ENCODE measurements around the gene EXOSC2. TPM values are rescaled to one million over a fixed set of nuclear protein-coding genes. Genes with fewer than 3 reads are reported as not detected.

EXOSC2 gene
- total RNA-seq, 6 experiments from 2014 or later = 27.8 to 36.7 (median 33.8) TPM

GRCh38 chr9:130745829-130746228, 52.2 kb downstream of the EXOSC2 start:
- Mint-ChIP-seq H3K9me3 (peaks cover 4% of the 10 kb centered on the region; the same call in 1 of the 2 replicates), H3K27me3 (ENCODE audit: insufficient read depth) (no peaks in the 10 kb centered on the region; the same call in 1 of the 2 replicates), H3K36me3 (ENCODE audit: low read depth) (peaks cover 14% of the 10 kb centered on the region), H3K4me1 (ENCODE audit: low read depth) (peaks cover 28% of the 10 kb centered on the region), H3K4me3 (no peak overlapping the region), H3K27ac (peak overlapping the region; percentile 25; the same call in 1 of the 2 replicates)
- no peak for DNase-seq
- no peak for TF ChIP-seq CTCF (IDR thresholded peaks at IDR 0.05)

GRCh38 chr9:130746434-130747212, 53.0 kb downstream of the EXOSC2 start:
- Mint-ChIP-seq H3K36me3 (ENCODE audit: low read depth) (peaks cover 6% of the 10 kb centered on the region), H3K27me3 (ENCODE audit: insufficient read depth) (no peaks in the 10 kb centered on the region; the same call in 1 of the 2 replicates), H3K9me3 (peaks cover 4% of the 10 kb centered on the region; the same call in 1 of the 2 replicates), H3K4me1 (ENCODE audit: low read depth) (peaks cover 25% of the 10 kb centered on the region), H3K27ac (no peak overlapping the region), H3K4me3 (no peak overlapping the region)
- no peak for DNase-seq
- no peak for TF ChIP-seq CTCF (IDR thresholded peaks at IDR 0.05)

- TF ChIP-seq CTCF (IDR thresholded peaks at IDR 0.05) = no peak
- H3K4me1 Mint-ChIP-seq (ENCODE audit: low read depth) = peaks cover 15% of the 10 kb centered on the region
These were observed 58.2 kb downstream of the EXOSC2 start for GRCh38 chr9:130751631-130752355.

More at GRCh38 chr9:130751631-130752355, 58.2 kb downstream of the EXOSC2 start:
- Mint-ChIP-seq H3K9me3 (no peaks in the 10 kb centered on the region), H3K4me3 (no peak overlapping the region), H3K27ac (no peak overlapping the region), H3K27me3 (ENCODE audit: insufficient read depth) (no peaks in the 10 kb centered on the region; the same call in 1 of the 2 replicates), H3K36me3 (ENCODE audit: low read depth) (no peaks in the 10 kb centered on the region)
- DNase-seq = no peak

Other genes with a start within 250 kb of the EXOSC2 start
- gene ASS1, start 248.8 kb upstream of the EXOSC2 start, total RNA-seq (2021; fragmentation: NEBNext Ultra II Directional; extraction: Animal tissue kit (Norgen Biotek cat#: 25700)) = 100 to 1,000 TPM in 1 of 6 experiments, 10 to 100 TPM in 5; 48.6 to 103 (median 53.7) TPM
- gene FUBP3, start 114.2 kb upstream of the EXOSC2 start, total RNA-seq (2021; fragmentation: NEBNext Ultra II Directional; extraction: Animal tissue kit (Norgen Biotek cat#: 25700)) = 10 to 100 TPM; 60.6 to 65.9 (median 63.1) TPM
- under 1 TPM in 3 of 6 experiments, not detected in 3; 0.10 to 0.17 (median 0.12) TPM for gene PRDM12, start 29.2 kb upstream of the EXOSC2 start, total RNA-seq (2021; fragmentation: NEBNext Ultra II Directional; extraction: Animal tissue kit (Norgen Biotek cat#: 25700))
- 10 to 100 TPM; 56.0 to 63.5 (median 62.8) TPM for gene ABL1, start 141.5 kb downstream of the EXOSC2 start, total RNA-seq (2021; fragmentation: NEBNext Ultra II Directional; extraction: Animal tissue kit (Norgen Biotek cat#: 25700))
- not detected for gene QRFP, start 203.0 kb downstream of the EXOSC2 start, total RNA-seq (2021; fragmentation: NEBNext Ultra II Directional; extraction: Animal tissue kit (Norgen Biotek cat#: 25700))
- 1 to 10 TPM; 1.5 to 9.0 (median 8.0) TPM for gene FIBCD1, start 245.5 kb downstream of the EXOSC2 start, total RNA-seq (2021; fragmentation: NEBNext Ultra II Directional; extraction: Animal tissue kit (Norgen Biotek cat#: 25700))